DMS114 treated with DMSO at 0.1 percent for 48 hours (cell line): ENCODE data around the gene CDH13.

ENCODE experiments used
- DNase-seq: peaks from one replicate; lab custom pipeline; 2025; ENCODE audit not compliant: unreplicated experiment; lab: John Stamatoyannopoulos, UW

The CDH13 gene

DNA sequence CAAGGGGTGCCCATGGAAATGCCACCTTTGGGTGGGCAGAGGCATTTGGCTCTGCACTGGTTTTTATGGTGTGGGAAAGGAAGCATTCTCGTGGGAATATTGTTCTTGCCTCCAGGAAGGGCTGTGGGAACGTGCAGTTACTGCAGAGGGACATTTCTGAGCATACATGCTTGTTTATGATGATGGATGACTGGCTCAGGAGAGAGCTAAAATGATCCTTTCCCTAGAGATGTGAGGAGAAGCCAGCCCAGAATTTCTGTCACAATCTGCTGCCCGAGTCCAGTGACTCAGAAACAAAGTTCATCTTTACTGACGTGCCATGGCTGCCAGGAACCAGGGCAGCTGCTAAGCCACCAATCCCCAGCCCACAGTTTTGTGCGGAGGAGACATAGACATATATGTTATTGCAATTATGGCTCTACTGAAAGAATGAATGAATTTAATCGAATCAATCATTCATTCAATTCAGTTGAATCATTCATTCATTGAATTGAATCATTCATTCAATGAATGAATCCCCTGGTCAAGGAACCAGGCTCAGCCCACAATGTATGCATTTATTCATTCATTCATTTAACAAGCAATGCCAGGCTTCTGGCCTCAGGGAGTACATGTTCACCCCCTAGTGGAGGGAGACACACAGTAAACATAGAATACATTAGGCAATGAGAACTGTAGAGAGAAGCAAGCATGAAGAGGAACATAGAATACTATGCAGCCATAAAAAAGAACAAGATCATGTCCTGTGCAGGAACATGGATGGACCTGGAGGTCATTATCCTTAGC lies 766.6 kb downstream of the CDH13 start:
- DNase-seq: no peak

DNA sequence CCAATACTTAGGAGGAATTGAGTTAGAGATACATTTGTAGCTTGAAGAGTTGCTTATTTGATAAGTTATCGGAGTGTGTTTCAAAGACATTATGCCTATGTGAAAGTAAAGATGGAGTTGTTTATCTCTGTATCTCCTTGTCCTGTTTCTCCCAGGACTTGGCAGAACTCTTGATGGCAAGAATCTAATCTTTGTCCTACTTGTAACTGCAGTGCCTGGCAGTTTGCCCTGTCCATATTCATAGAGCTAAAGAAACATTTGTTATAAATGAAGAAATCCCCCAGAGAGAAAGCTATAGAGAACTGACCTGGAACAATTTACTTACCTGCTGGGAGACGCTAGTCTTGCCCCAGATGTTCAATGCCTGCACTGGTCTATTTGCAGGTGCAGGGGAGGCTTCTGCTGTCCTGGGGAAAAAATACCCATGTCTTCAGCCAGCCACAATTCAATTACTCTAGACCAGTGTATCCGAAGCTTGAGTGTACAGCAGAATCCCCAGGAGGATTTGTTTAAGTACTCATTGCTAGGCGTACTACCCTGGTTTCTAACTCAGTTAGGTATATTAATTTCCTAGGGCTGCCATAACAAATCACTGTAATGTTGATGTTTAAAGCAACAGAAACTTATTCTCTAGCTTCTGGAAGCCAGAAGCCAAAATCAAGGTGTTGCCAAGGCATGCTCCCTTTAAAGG lies 771.0 kb downstream of the CDH13 start:
- DNase-seq: no peak

DNA sequence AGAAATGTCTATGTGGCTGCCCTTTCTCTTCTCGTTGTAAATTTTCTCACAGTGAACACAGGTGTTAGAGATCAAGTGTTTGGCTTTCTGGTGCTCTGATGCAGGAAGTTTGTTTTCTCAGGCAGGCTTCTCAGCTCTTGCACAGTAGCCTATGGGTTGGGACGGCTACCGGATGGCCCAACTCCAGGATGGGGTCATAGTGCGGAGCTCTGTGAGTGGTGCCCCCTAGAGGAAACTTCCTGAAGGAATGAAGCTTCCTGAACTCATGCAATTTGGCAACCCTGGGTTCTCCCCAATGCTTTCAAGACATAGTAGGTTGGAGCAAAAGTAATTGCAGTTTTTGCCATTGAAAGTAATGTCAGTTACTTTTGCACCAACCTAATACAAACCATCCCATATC lies 773.5 kb downstream of the CDH13 start:
- no peak for DNase-seq

DNA sequence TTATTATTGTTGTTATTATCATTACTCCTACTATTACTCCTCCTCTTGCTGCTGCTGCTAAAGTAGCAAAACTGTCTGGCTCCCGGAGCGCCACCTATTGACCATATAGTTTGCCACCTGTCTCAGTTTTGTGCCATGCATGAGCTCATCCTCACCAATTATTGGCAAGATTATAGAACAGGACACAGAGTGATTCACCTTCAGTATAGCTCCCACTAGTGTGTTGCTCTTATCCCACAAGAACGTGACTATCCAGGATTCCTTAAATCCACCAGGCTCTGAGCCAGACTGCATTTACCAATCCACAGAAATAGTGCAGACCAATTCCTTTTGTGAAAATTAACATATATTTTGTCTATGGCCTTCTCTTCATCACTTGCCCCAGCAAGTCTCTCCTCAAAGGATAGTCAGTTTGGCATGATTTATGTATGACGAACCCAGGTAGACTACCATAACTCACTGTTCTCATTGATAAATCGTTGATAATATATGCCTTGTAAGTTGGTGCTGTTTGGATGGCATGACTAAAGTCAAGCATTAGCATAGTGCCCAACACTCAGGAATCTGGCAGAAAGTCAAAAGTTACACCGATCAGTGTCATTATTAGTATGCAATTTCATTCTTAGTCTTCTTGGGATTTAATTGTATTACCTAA lies 775.5 kb downstream of the CDH13 start:
- DNase-seq: no peak

DNA sequence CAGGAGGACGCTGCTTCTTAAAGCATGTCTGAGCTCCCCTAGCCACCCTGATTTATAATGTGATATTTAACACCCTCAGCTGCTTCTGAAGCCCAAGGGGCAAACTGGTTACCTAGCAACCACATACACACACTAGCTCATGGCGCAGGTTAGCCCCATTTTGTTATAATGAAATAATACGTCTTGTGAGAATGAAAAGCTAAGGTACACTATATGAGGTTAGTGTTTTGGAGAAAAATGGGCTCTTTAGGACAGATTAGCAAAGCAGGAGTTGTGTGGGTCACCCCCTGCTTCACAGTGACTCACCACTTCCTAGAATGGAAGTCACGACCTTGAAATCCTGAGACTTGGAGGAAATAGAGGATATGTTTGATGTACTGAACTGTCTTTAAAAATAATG lies 776.2 kb downstream of the CDH13 start:
- DNase-seq: no peak

DNA sequence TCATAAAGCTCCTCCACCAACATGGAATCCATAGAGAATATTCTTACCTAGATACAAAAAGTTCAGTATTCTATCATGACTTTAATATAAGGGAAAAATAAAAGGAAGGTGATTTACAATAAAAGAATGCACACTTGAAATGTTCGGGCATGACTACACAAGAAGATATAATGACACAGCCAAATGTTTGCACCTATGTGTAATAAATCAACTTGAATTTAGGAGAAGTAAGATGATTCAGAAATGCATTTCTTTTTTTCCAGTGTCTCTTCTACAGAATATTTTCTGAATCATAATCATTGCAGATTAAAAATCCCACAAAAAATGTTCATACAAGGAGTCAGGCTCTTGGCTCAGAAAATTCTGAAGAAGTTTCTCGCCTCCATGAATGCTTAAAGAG lies 777.0 kb downstream of the CDH13 start:
- DNase-seq: no peak

DNA sequence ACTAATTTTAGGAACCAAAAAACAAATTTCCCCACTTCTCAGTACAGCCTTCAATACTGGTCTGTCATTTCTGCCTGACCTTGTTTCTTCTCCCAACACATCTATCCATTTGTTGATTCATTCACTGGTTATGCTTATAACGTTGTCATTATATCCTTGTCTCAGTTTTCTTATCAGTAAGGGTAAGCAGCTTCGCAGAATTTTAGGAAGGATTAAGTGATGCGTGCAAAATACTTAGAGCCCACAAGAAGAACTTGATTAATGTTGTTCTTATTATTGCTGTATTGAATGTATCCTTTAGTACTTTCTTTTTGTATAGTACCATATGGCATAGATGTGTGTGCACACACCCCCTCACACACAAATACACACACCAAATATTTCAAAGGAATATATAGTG lies 777.5 kb downstream of the CDH13 start:
- no peak for DNase-seq

DNA sequence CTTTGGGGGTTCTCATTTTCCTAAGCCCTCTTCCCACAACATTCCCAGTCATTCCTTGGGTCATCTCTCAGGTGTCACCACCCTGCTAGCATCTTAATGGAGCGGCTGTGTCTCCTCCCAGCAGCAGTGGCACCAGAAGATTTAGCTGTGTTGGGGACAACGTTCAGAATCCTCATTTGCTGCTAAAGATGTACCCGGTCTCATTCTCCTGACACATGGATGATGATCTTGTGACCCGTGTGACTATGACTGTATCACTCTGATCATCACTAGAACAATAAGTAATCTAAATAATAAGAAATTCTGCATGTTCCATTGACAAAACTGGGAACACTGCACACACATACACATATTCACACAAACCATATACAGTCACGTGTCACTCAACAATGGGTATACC lies 781.2 kb downstream of the CDH13 start:
- DNase-seq: no peak

DNA sequence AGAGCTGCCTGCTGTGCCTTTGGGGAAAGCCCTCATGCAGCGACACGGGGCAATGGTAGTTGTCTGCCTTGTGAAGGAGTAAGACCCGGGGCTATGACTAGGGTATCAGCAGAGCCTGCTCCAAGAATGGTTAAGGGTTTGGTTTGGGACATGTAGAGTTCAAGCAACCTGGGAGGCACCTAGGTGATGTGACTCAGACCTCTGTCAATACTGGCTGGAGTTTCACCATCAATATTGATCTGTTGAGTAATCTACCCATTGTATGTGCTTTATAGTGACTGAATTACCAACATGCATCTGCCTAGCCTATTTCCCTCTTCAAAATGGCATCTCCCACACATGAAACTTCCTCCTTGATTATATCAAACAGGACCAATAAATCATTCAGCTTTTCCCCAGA lies 782.6 kb downstream of the CDH13 start:
- no peak for DNase-seq

DNA sequence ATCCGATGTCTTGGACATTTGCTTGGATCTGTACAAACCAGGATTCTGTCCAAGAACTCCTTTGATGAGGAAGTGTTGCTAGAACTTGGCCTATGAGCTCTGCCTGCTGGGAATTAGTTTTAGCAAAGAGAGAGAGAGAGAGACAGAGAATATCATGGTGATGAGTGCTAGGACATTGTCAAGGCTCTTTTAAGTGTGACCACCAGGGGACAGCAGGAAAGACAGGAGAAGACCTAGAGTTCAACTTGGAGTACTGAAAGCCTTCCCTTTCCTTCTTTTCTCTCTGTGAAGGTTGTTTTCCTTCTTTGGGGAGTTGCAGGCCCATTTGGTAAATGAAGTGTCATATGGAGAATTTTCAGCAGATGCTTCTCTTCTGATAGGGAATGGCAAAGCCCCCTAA lies 791.8 kb downstream of the CDH13 start:
- DNase-seq: peak; percentile 11

DNA sequence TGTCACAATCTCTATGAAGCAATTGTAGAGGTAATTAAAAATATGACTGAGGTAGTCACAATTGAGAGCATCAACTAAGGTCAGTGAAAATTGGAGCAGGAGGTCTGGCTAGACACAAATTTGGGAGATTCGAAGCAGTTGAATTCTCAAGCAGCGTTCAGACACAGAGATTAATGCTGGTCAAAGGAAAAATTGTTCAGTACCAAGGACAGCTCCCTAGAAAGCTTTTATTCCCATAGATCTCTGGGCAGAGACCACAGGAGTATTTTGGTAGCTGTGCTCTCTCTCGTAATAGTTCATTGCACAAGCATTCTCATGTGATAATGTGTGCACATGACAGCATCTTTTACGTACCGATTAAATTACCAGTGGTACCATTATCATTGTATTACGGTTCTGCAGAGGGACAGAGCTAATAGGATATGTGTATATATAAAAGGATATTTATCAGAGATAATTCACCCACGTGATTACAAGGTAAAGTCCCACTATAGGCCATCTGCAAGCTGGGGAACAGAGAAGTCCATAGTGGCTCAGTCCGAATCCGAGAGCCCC lies 793.5 kb downstream of the CDH13 start:
- DNase-seq: no peak

DNA sequence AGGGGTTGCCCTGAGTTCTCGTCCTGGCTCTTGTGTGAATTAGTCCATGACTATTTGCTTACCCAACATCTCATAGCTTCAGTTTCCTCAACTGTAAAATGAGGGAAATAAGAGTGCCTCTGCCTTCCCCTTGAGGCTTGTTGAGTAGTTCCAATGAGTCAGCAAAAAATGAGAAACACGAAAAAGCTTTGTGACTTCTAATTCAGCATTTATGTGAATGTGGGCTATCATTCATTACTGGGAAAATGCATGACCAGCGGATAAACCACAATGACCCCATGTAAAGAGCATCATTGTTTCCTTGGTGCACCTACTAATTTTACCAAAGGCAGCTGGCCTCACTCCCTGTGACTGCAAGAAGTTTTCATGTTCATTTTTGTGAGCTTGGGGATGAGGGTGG lies 806.4 kb downstream of the CDH13 start:
- no peak for DNase-seq

DNA sequence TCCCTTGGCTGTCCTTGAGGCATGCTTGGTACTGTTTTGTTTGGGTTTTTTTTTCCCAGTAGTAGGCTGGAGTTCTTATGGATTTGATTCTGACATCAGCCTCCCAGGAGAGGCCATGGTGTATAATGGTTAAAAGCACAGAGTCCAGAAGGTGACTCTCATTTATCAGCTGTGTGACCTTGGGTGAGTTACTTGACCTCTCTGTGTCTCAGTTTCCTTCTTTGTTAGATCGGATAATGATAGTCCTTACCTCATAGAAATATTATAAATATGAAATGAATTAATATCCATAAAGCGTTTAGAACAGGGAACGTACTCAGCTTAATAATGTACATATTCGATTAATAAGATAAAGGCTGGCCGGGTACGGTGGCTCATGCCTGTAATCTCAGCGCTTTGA lies 810.3 kb downstream of the CDH13 start:
- DNase-seq: no peak

DNA sequence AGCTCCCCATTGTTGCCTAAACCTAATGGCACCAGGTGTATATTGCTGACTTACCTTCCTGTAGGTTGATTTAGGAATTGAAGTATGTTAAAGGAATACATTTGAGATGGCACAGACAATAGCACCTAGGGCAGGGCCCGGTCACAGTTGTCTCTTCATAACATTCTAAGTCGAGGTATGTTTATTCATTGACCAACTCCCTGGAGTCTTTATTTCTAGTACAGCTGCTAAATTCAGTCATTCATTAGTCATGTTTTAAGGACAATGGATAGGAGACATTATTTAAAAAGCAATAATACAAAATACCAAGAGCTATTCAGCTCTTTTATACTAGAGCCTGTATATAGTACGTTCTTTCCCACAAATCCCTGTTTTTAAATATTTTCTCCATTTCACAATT lies 811.6 kb downstream of the CDH13 start:
- no peak for DNase-seq

DNA sequence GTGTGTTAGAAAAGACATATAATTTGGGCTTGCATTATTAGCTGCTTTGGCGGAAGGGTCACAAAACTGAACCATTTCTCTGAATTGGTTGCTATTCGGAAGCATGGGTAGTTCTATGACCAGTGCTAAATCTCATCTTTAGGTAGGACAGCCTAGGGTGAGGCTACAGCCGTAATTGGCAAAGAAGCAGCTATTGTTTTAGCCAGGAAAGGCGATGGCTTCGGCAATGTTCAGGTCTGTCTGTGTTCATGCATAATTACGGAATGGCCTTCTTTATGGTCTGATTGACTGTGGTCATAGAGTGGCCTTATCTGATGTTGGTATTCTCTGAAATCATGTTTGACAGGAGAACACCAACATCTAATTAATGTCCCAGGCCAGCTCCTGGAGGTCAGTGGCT lies 812.6 kb downstream of the CDH13 start:
- DNase-seq: no peak

DNA sequence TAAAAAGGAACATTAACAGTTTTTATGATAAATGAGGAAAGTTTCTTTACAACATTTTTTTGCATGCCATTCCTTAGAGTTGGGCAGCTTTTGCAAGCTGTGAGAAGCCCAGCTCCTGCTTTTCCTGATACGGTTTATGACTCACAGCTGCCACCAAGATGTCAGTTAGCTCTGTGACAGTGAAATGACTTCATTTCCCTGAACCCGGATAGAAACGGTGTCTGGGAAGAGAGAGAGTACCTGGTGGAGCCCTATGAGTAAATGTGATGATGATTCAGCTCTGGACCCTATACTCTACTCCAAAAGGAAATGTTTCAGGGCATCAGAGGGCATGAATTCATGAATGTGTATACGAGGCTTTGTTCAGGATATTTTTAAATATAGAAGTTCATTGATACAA lies 814.7 kb downstream of the CDH13 start:
- no peak for DNase-seq

DNA sequence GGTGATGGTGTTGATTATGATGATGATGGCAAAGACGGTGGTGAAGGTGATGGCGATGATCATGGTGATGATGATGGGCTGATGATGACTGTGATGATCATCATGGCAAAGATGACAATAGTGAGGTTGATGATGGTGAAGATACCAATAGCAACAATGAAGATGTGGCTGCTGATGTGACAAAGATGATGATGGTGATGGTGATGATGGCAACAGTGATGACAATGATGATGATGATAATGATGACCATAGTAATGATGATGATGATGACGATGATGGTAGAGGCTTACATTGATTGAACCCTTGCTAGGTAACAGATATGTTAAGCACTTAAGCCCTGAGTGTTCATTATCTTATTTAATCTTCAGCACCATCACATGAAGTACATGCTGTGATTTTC lies 817.2 kb downstream of the CDH13 start:
- DNase-seq: no peak

DNA sequence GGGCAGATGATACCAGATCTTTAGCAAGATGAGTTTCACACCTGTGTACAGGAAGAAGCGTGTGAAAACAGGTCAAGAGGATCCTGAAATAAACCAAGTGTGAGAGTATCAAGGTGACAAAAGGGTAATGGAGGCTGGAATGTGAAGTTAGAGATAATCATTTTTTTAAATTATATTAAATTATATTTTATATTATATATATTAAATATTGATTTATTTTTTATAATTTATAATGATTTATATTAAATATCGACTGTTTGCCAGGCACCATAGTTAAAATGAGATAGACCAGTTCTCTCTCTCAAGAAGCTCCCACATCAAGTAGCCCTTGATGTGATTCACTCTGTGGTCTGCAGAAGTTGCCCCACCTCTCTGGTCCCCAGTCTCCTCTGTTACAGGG lies 820.8 kb downstream of the CDH13 start:
- DNase-seq: no peak

DNA sequence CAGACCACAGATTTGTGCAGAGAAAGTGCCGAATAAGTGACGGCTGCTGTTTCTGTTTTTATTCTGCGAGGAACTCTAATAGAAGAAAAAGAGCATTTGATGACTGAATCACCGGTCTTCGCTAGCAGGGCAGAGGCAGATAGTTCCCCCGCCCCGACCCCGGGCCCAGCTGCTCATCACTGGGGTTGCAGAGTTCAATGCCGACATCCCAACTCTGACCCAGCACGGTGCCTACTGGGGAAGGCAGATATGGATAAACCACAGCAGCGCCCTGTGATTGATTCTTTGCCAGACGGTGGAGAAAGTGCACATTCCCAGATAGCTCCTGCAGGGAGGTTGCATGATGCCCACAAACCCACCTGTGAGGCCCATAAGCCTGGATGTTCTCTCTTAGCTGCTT lies 823.1 kb downstream of the CDH13 start:
- no peak for DNase-seq

DNA sequence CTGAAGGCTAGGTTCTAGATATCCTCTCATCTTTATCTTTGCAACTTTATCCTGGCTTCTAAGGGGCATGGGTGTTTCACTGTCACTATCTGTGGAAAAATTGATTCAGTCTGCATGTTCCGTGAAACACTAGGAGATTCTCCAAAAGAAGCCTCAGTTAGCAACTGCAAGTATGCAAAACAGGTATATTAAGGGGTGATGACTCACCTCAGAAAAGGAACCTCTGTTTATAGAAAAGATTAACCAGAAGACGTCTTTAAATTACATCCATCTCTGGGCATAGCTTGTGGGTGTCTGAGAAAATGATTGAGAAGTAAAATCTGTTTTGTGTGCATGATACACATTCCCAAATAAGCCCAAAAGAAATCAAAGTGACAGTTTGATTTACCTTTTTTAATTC lies 827.2 kb downstream of the CDH13 start:
- DNase-seq: no peak

DNA sequence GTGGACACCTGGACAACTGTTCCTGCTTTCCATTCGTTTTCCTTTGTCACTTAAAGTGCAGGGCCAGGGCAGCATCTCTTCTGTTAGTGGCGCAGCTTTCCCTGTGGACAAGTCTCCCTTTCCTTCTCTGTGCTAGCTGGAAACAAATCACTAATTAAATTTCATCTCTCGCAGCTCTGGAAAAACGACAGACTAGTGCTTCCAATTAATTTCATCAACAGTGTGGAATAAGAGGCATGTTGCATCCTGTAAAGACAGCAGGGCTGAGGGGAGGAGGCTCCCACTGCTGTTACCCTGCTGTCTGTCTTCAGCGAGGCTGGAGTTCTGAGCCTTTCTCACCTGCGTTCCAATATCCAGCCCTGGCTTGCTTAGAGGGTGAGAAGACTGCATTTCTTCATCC lies 828.9 kb downstream of the CDH13 start:
- DNase-seq: no peak

DNA sequence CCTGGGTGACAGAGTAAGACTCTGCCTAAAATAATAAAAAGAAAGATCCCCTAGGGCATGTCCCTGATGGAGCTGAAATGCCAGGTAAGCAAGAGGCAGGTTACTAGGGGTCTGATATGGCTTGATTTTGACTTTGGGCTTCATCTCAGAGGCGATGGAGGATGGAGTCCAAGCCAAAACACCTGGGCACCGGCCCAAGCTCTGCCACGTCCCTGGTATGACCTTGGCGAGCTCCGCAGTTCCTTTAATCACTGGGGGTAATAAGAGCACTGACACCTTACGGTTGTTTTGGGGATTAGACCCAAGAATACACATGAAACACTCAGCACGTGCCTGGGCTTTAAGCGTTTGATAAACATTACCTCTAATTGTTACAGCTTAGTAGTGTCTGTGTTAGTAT lies 830.2 kb downstream of the CDH13 start:
- no peak for DNase-seq
